HEK293 (cell line): ENCODE results near the gene POR.
"Not testable (repeated sequence)": the region's sequence is repeated elsewhere in the genome, so short reads cannot be mapped to it uniquely, and the experiment has no call there.

ENCODE experiments used
- CTCF ChIA-PET: fragments of 350-600 bp; formaldehyde crosslinking; extraction: SDS; loops from one replicate; lab custom pipeline; 2021; ENCODE audit warnings: antibody characterized with exemption; lab: Yijun Ruan, JAX
- POLR2A ChIA-PET: fragments of 300-600 bp; formaldehyde crosslinking; extraction: SDS; loops from one replicate; lab custom pipeline; 2020; ENCODE audit warnings: antibody characterized with exemption, inconsistent platforms; lab: Yijun Ruan, JAX
- H3K27ac ChIP-seq: fragments of 200-500 bp; sonication (Bioruptor generic); 2 replicates; pipeline ENCODE4 v1.5.1; 2014; ENCODE audit warnings: low read depth, low read length, control low read depth, inconsistent platforms; ENCODE audit errors: extremely low read depth
- H3K36me3 ChIP-seq, 2 experiments: fragments of 200-500 bp in 1 of 2; sonication (Bioruptor generic) in 1 of 2; 1 replicate in 1 of 2; 2 replicates in 1 of 2; pipeline ENCODE4 v1.5.1; 2014 to 2017; ENCODE audit warnings: inconsistent platforms in 2 of 2, low read length in 2 of 2; ENCODE audit not compliant: control insufficient read depth in 2 of 2, insufficient read depth in 1 of 2
- H3K4me1 ChIP-seq: fragments of 200-500 bp; sonication (Bioruptor generic); 2 replicates; pipeline ENCODE4 v1.5.1; 2014; ENCODE audit warnings: mild to moderate bottlenecking, low read length, inconsistent platforms; ENCODE audit not compliant: control insufficient read depth, insufficient read depth
- H3K4me3 ChIP-seq: 2 replicates; pipeline ENCODE4 v1.5.1; 2011; ENCODE audit warnings: low read depth, mild to moderate bottlenecking, control low read depth, low read length, moderate library complexity
- H3K9me3 ChIP-seq: fragments of 200-500 bp; sonication (Bioruptor generic); 2 replicates; pipeline ENCODE4 v1.5.1; 2014; ENCODE audit warnings: low read depth, low read length, inconsistent platforms; ENCODE audit not compliant: control insufficient read depth, insufficient read depth
- BCL11B ChIP-seq: fragments of 450-650 bp; formaldehyde crosslinking; IDR thresholded peaks from 2 replicates; pipeline ENCODE4 v1.5.1; 2016; ENCODE audit warnings: low read depth, missing biosample characterization, missing genetic modification characterization
- EGR2 ChIP-seq: fragments of 450-650 bp; formaldehyde crosslinking; IDR thresholded peaks from 2 replicates; pipeline ENCODE4 v1.5.1; 2016; ENCODE audit warnings: low read depth, missing biosample characterization, missing genetic modification characterization
- MZF1 ChIP-seq: fragments of 450-650 bp; formaldehyde crosslinking; IDR thresholded peaks from 2 replicates; pipeline ENCODE4 v1.5.1; 2017; ENCODE audit warnings: missing biosample characterization, missing genetic modification characterization, borderline replicate concordance
- PRDM1 ChIP-seq: fragments of 450-650 bp; formaldehyde crosslinking; IDR thresholded peaks from 2 replicates; pipeline ENCODE4; 2016; ENCODE audit warnings: missing biosample characterization, missing genetic modification characterization
- SCRT1 ChIP-seq: fragments of 450-650 bp; formaldehyde crosslinking; IDR thresholded peaks from 2 replicates; pipeline ENCODE4 v1.5.1; 2016; ENCODE audit warnings: missing biosample characterization, missing genetic modification characterization, borderline replicate concordance
- SETDB1 ChIP-seq: IDR thresholded peaks from one replicate; pipeline ENCODE4 v1.6.1; 2017; ENCODE audit warnings: mild to moderate bottlenecking, low read length, moderate library complexity, mixed read lengths; ENCODE audit not compliant: insufficient read length
- ZBTB20 ChIP-seq: fragments of 450-650 bp; formaldehyde crosslinking; IDR thresholded peaks from 2 replicates; pipeline ENCODE4 v1.5.1; 2016; ENCODE audit warnings: missing biosample characterization, missing genetic modification characterization
- ZFHX2 ChIP-seq: fragments of 450-650 bp; formaldehyde crosslinking; conservative IDR thresholded peaks from 2 replicates; pipeline ENCODE4 v1.5.1; 2016; ENCODE audit warnings: missing biosample characterization, missing genetic modification characterization
- ZNF121 ChIP-seq: fragments of 450-650 bp; formaldehyde crosslinking; IDR thresholded peaks from 2 replicates; pipeline ENCODE4 v1.5.1; 2016; ENCODE audit warnings: missing biosample characterization, missing genetic modification characterization
- ZNF433 ChIP-seq: fragments of 450-650 bp; formaldehyde crosslinking; IDR thresholded peaks from 2 replicates; pipeline ENCODE4 v1.5.1; 2016; ENCODE audit warnings: missing biosample characterization, missing genetic modification characterization, low read depth
- ZNF514 ChIP-seq: fragments of 450-650 bp; formaldehyde crosslinking; IDR thresholded peaks from 2 replicates; pipeline ENCODE4 v1.5.1; 2016; ENCODE audit warnings: missing biosample characterization, missing genetic modification characterization
- ZNF521 ChIP-seq: fragments of 450-650 bp; formaldehyde crosslinking; IDR thresholded peaks from 2 replicates; pipeline ENCODE4 v1.5.1; 2017; ENCODE audit warnings: missing biosample characterization, mild to moderate bottlenecking, missing genetic modification characterization
- ZNF530 ChIP-seq: fragments of 450-650 bp; formaldehyde crosslinking; IDR thresholded peaks from 2 replicates; pipeline ENCODE4 v1.5.1; 2016; ENCODE audit warnings: low read depth, missing biosample characterization, missing genetic modification characterization
- ZNF664 ChIP-seq: fragments of 450-650 bp; formaldehyde crosslinking; IDR thresholded peaks from 2 replicates; pipeline ENCODE4 v1.5.1; 2016; ENCODE audit warnings: missing biosample characterization, missing genetic modification characterization
- TF ChIP-seq, protein P1 (sequence below): fragments of 450-650 bp; formaldehyde crosslinking; IDR thresholded peaks from 2 replicates; pipeline ENCODE4 v1.5.1; 2017; ENCODE audit warnings: missing biosample characterization, mild to moderate bottlenecking, missing genetic modification characterization, moderate library complexity
- TF ChIP-seq, protein P2 (sequence below): fragments of 450-650 bp; formaldehyde crosslinking; IDR thresholded peaks from 2 replicates; pipeline ENCODE4 v1.5.1; 2016; ENCODE audit warnings: missing biosample characterization, missing genetic modification characterization, borderline replicate concordance

The POR gene

DNA sequence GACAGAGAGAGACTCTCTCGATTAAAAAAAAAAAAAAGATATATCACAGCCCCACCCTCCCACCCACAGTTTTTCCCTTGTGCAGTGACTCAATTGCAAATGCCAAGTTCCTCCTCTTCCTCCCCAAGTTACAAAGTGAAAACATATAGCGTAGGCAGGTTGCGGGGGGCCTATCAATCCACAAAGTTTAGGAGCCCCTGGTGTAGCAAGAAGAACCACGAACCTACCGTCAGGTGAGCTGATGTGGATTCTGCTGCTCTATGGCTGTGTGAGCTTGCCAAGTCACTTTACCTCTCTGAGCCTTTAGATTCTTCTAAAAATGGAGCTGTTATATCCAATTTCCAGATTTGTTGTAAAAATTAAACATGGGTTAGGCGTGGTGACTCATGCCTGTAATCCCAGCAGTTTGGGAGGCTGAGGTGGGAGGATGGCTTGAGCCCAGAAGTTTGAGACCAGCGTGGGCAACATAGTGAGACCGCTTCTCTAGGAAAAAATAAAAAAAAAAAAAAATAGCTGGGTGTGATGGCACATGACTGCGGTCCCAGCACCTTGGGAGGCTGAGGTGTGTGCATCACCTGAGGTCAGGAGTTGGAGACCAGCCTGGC is 44.3 kb upstream of the POR start:
- Histone ChIP-seq H3K36me3 (no peaks in the 10 kb centered on the region), H3K27ac (no peak overlapping the region), H3K9me3 (no peaks in the 10 kb centered on the region), H3K4me1 (no peaks in the 10 kb centered on the region), H3K4me3 (no peak overlapping the region)
- POLR2A ChIA-PET: no interaction called here
- TF ChIP-seq ZFHX2 (tag by site-specific recombination): 0 out of 2 replicates have a peak, but pooled peaks have one; percentile 23
- peak; percentile 26; the same call in 1 of the 2 replicates for TF ChIP-seq EGR2
- TF ChIP-seq BCL11B (tag by site-specific recombination): no peak
- CTCF ChIA-PET: interaction anchor here (0.6 to 2.0 kb wide), 4 partner anchors 105 to 444 kb away, joined by 3 to 9 read pairs (median 3); no protein-coding TSS in a partner anchor

DNA sequence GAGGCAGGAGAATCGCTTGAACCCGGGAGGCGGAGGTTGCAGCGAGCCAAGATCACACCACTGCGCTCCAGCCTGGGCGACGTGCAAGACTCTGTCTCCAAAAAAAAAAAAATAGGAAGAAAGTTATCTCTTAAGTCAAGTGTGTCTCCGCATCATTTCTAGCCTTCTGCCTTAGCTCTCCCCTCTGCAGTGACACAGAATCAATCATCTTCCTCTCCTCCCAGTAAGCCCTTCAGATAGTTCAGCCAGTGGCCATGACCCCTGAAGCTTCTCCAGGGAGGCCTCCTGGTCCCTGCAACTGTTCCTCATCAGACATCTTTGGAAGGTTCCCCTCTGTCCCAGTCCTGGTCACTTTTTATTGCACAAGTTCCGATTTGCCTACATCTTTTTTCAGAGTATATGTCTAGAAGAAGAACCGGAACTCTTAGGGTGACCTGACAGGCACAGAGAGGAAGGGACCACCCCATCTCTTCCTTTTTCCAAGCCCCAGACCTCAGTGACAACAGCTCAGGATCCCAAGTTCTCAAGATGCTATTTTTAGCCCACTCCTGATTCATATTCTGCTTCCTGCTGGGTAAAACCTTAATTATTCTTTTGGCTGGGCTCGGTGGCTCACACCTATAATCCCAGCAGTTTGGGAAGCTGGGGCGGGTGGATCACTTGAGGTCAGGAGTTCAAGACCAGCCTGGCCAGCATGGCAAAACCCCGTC is 42.7 kb upstream of the POR start:
- H3K4me3 ChIP-seq: no peak overlapping the region
- POLR2A ChIA-PET: interaction anchor here (1.0 to 1.4 kb wide), 2 partner anchors 18 to 43 kb away, joined by 3 read pairs; partner anchors contain the start of gene POR
- H3K4me1 ChIP-seq: no peaks in the 10 kb centered on the region
- CTCF ChIA-PET: interaction anchor here (0.6 to 2.0 kb wide), 5 partner anchors 12 to 148 kb away, joined by 3 to 9 read pairs (median 3); no protein-coding TSS in a partner anchor
- TF ChIP-seq SCRT1 (tag by site-specific recombination) (no peak), PRDM1 (tag by site-specific recombination) (no peak), MZF1 (tag by site-specific recombination) (no peak), SETDB1 (no peak), ZNF514 (tag by site-specific recombination) (no peak), ZBTB20 (tag by site-specific recombination) (no peak), ZNF664 (no peak)
- TF ChIP-seq, protein P1, sequence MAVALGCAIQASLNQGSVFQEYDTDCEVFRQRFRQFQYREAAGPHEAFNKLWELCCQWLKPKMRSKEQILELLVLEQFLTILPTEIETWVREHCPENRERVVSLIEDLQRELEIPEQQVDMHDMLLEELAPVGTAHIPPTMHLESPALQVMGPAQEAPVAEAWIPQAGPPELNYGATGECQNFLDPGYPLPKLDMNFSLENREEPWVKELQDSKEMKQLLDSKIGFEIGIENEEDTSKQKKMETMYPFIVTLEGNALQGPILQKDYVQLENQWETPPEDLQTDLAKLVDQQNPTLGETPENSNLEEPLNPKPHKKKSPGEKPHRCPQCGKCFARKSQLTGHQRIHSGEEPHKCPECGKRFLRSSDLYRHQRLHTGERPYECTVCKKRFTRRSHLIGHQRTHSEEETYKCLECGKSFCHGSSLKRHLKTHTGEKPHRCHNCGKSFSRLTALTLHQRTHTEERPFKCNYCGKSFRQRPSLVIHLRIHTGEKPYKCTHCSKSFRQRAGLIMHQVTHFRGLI: peak; percentile 54; the same call in 1 of the 2 replicates
- no peak overlapping the region for H3K27ac ChIP-seq
- no peaks in the 10 kb centered on the region for H3K9me3 ChIP-seq
- H3K36me3 ChIP-seq: no peaks in the 10 kb centered on the region

DNA sequence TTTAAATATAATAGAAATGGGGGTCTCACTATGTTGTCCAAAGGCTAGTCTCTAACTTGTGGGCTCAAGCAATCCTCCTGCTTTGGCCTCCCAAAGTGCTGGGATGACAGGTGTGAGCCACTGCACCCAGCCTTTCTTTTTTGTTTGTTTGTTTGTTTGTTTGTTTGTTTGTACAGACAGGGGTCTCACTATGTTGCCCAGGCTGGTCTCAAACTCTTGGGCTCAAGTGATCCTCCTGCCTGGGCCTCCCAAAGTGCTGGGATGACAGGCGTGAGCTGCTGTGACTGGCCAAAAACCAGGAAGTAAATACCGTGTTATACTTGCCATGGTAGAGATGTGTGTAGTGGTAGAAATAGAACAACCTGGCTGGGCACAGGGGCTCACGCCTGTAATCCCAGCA is 40.8 kb upstream of the POR start:
- H3K27ac ChIP-seq, H3K9me3 ChIP-seq, H3K4me1 ChIP-seq, H3K4me3 ChIP-seq: not testable (repeated sequence)
- TF ChIP-seq ZNF121 (tag by site-specific recombination): peak; percentile 64; the same call in 1 of the 2 replicates
- TF ChIP-seq, all 188 proteins: peak for 1; not testable (repeated sequence) for 187
- CTCF ChIA-PET: interaction anchor here (1.7 kb wide), 1 partner anchor 146 kb away, joined by 5 read pairs; no protein-coding TSS in a partner anchor
- POLR2A ChIA-PET, H3K36me3 ChIP-seq: not testable (repeated sequence)

DNA sequence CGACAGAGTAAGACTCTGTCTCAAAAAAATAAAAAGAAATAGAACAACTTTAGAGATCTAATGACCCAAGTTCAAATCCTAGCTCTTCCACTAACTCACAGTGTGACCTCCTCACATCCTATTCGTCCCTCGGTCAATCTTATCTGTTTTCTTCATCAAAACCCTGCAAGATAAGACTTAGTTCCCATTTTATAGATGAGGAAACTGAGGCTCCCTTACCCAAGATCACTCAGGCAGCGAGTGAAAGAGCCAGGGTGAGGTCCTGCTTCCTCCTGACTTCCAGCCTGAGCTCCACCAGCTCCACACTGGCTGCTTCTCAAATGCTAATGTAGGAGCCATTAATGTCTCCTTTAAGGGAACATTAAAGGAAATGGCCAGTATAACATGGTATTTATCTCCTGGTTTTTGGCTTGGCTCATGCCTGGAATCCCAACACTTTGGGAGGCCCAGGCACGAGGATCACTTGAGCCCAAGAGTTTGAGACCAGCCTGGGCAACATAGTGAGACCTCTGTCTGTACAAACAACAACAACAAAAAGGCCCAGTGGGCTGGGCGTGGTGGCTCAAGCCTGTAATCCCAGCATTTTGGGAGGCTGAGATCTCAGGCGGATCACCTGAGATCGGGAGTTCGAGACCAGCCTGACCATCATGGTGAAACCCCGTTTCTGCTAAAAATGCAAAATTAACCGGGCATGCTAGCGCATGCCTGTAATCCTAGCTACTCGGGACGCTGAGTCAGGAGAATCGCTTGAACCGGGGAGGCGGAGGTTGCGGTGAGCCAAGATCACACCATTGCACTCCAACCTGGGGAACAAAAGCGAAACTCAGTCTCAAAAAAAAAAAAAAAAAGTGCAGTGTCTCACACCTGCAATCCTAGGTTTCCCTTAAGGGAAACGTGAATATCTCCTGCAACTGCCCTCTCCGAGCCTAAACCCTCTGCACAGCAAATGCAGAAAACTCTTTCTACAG is 39.6 kb upstream of the POR start:
- H3K4me1 ChIP-seq: no peaks in the 10 kb centered on the region; the same call in 1 of the 2 replicates
- ChIA-PET CTCF (interaction anchor here (0.6 to 3.6 kb wide), 4 partner anchors 8 to 148 kb away, joined by 3 to 16 read pairs (median 6); partner anchors contain the start of gene POR), POLR2A (no interaction called here)
- no peak overlapping the region for H3K27ac ChIP-seq
- peaks cover 0 to 3% of the 10 kb centered on the region in 2 experiments; a peak in 1 of 3 replicates for H3K36me3 ChIP-seq
- H3K4me3 ChIP-seq: no peak overlapping the region
- no peaks in the 10 kb centered on the region for H3K9me3 ChIP-seq
- TF ChIP-seq ZNF530 (tag by site-specific recombination) (no peak), ZNF521 (tag by site-specific recombination) (no peak), ZNF433 (tag by site-specific recombination) (no peak)
- TF ChIP-seq, protein P2, sequence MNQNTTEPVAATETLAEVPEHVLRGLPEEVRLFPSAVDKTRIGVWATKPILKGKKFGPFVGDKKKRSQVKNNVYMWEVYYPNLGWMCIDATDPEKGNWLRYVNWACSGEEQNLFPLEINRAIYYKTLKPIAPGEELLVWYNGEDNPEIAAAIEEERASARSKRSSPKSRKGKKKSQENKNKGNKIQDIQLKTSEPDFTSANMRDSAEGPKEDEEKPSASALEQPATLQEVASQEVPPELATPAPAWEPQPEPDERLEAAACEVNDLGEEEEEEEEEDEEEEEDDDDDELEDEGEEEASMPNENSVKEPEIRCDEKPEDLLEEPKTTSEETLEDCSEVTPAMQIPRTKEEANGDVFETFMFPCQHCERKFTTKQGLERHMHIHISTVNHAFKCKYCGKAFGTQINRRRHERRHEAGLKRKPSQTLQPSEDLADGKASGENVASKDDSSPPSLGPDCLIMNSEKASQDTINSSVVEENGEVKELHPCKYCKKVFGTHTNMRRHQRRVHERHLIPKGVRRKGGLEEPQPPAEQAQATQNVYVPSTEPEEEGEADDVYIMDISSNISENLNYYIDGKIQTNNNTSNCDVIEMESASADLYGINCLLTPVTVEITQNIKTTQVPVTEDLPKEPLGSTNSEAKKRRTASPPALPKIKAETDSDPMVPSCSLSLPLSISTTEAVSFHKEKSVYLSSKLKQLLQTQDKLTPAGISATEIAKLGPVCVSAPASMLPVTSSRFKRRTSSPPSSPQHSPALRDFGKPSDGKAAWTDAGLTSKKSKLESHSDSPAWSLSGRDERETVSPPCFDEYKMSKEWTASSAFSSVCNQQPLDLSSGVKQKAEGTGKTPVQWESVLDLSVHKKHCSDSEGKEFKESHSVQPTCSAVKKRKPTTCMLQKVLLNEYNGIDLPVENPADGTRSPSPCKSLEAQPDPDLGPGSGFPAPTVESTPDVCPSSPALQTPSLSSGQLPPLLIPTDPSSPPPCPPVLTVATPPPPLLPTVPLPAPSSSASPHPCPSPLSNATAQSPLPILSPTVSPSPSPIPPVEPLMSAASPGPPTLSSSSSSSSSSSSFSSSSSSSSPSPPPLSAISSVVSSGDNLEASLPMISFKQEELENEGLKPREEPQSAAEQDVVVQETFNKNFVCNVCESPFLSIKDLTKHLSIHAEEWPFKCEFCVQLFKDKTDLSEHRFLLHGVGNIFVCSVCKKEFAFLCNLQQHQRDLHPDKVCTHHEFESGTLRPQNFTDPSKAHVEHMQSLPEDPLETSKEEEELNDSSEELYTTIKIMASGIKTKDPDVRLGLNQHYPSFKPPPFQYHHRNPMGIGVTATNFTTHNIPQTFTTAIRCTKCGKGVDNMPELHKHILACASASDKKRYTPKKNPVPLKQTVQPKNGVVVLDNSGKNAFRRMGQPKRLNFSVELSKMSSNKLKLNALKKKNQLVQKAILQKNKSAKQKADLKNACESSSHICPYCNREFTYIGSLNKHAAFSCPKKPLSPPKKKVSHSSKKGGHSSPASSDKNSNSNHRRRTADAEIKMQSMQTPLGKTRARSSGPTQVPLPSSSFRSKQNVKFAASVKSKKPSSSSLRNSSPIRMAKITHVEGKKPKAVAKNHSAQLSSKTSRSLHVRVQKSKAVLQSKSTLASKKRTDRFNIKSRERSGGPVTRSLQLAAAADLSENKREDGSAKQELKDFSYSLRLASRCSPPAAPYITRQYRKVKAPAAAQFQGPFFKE (tag by site-specific recombination): no peak
